Neuronal stem cell (in vitro differentiated cells): ENCODE results near the gene SRXN1.

Experiments
- DNase-seq: peaks from one replicate; pipeline ENCODE4 v3.0.0-alpha.2; 2013; ENCODE audit warnings: low spot score
- H2AFZ ChIP-seq: one replicate; pipeline ENCODE4 v1.6.1; 2013; ENCODE audit warnings: mild to moderate bottlenecking, low read length, inconsistent platforms
- H2AK5ac ChIP-seq: 2 replicates; pipeline ENCODE4 v1.6.1; 2013; ENCODE audit warnings: low read depth, mild to moderate bottlenecking, inconsistent platforms, low read length, moderate library complexity, mixed read lengths
- H2BK120ac ChIP-seq: 2 replicates; pipeline ENCODE4 v1.6.1; 2013; ENCODE audit warnings: low read depth, mild to moderate bottlenecking, inconsistent platforms, low read length, moderate library complexity, mixed read lengths
- H2BK12ac ChIP-seq: one replicate; pipeline ENCODE4 v1.6.1; 2013; ENCODE audit warnings: low read length, inconsistent platforms
- H2BK15ac ChIP-seq: 2 replicates; pipeline ENCODE4 v1.6.1; 2013; ENCODE audit warnings: mild to moderate bottlenecking, low read length, inconsistent platforms, mixed read lengths
- H2BK5ac ChIP-seq: one replicate; pipeline ENCODE4 v1.6.1; 2013; ENCODE audit warnings: inconsistent platforms, mild to moderate bottlenecking, low read length, moderate library complexity
- H3K14ac ChIP-seq: one replicate; pipeline ENCODE4 v1.6.1; 2013; ENCODE audit warnings: low read length, inconsistent platforms
- H3K18ac ChIP-seq: 2 replicates; pipeline ENCODE4 v1.6.1; 2013; ENCODE audit warnings: low read length, inconsistent platforms
- H3K23ac ChIP-seq: 2 replicates; pipeline ENCODE4 v1.6.1; 2013; ENCODE audit warnings: low read depth, mild to moderate bottlenecking, mixed read lengths, low read length, inconsistent platforms; ENCODE audit not compliant: poor library complexity
- H3K27ac ChIP-seq: replicated peaks from 3 replicates; pipeline ENCODE4 v1.5.1; 2013; ENCODE audit warnings: low read length, inconsistent platforms
- H3K27me3 ChIP-seq, 3 experiments: 2 replicates each; pipeline ENCODE4 v1.6.1; 2013; ENCODE audit warnings: low read length in 3 of 3, mild to moderate bottlenecking in 2 of 3, inconsistent platforms in 1 of 3, low read depth in 1 of 3, mixed read lengths in 1 of 3, moderate library complexity in 1 of 3; ENCODE audit not compliant: control insufficient read depth in 3 of 3, insufficient read depth in 3 of 3
- H3K36me3 ChIP-seq, 2 donors: replicated peaks in 1 of 2; 2 replicates each; pipeline ENCODE4 v1.6.1; 2013; ENCODE audit warnings: low read length in 2 of 2; ENCODE audit not compliant: control insufficient read depth in 2 of 2, insufficient read depth in 2 of 2
- H3K4ac ChIP-seq: 2 replicates; pipeline ENCODE4 v1.6.1; 2013; ENCODE audit warnings: inconsistent platforms, mild to moderate bottlenecking, low read length, moderate library complexity
- H3K4me1 ChIP-seq, 2 donors: 1 replicate in 1 of 2; 2 replicates in 1 of 2; pipeline ENCODE4 v1.6.1; 2013; ENCODE audit warnings: low read length in 2 of 2, low read depth in 1 of 2; ENCODE audit not compliant: control insufficient read depth in 2 of 2, insufficient read depth in 1 of 2
- H3K4me2 ChIP-seq: one replicate; pipeline ENCODE4 v1.6.1; 2013; ENCODE audit warnings: mild to moderate bottlenecking, low read length, inconsistent platforms; ENCODE audit not compliant: insufficient read depth, poor library complexity, severe bottlenecking
- H3K4me3 ChIP-seq, 2 donors: 2 replicates each; pipeline ENCODE4 v1.5.1; 2013; ENCODE audit warnings: low read length in 2 of 2, mild to moderate bottlenecking in 2 of 2, inconsistent platforms in 1 of 2, moderate library complexity in 1 of 2
- H3K79me1 ChIP-seq: one replicate; pipeline ENCODE4 v1.6.1; 2013; ENCODE audit warnings: low read depth, mild to moderate bottlenecking, inconsistent platforms, low read length, moderate library complexity
- H3K9ac ChIP-seq: one replicate; pipeline ENCODE4 v1.6.1; 2013; ENCODE audit warnings: mild to moderate bottlenecking, low read depth, low read length, inconsistent platforms; ENCODE audit not compliant: poor library complexity
- H3K9me3 ChIP-seq, 2 donors: replicated peaks in 1 of 2; 2 replicates each; pipeline versions ENCODE3 to v1.6.1; 2013; ENCODE audit warnings: low read length in 2 of 2, mild to moderate bottlenecking in 2 of 2, inconsistent platforms in 1 of 2, low read depth in 1 of 2, mixed read lengths in 1 of 2, moderate library complexity in 1 of 2; ENCODE audit not compliant: control insufficient read depth in 2 of 2, insufficient read depth in 1 of 2
- H4K8ac ChIP-seq: one replicate; pipeline ENCODE4 v1.6.1; 2013; ENCODE audit warnings: low read depth, mild to moderate bottlenecking, inconsistent platforms, low read length, moderate library complexity
- H4K91ac ChIP-seq: one replicate; pipeline ENCODE4 v1.6.1; 2013; ENCODE audit warnings: low read length, low read depth, mild to moderate bottlenecking, inconsistent platforms; ENCODE audit not compliant: poor library complexity
- WGBS, 2 donors: extraction: QIAGEN DNeasy Blood & Tissue Kit; methylation state at CpG; one replicate each; pipeline ENCODE4 v1.1.7; 2013; ENCODE audit warnings: missing lambda C conversion rate in 2 of 2, mixed read lengths in 1 of 2; ENCODE audit not compliant: insufficient read length in 2 of 2, insufficient replicate concordance in 1 of 2; ENCODE audit errors: extremely low coverage in 2 of 2; 5-methylcytosine and 5-hydroxymethylcytosine counted together

The SRXN1 gene

DNA sequence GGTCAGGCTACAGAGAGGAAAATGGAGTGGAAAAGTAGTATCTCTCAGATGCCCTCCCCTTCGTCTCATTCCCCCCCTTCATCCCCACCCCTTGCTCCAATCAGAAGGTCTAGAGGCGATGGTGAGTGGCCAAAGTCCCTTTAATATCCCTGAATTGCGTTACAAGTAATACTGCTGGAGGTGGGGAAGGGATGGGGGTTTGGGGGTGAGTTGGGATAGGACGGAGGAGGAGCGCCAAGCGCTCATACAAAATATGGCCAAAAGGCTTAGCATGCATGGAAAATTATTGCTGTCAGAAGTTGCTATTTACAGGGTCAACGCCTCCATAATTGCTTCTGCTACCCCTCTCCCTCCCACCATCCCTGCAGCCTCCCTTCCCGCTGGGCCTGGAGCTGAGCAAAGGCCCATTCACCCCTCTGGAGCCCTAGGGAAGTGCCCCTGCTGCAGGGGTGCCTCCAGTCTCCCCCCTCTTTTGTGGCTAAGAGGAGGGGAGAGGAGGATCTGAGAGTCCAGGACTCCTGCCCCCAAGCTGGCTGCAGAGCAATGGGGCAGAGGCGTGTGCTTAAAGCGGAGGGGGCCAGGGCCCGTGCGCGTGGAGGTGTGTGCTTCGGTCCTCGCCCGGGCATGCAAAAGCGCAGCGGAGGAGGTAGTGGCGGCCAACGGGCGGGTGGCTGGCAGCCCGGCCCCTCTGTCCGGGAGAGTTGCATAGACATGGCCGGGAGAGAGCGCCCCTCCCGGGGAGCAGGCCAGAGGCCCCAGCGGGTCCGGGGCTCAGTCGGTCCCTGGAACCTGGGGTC, 8.7 kb upstream of the SRXN1 start:
- Histone ChIP-seq H2BK12ac (peak overlapping the region; percentile 33), H2BK15ac (peak overlapping the region; percentile 65), H3K14ac (peak overlapping the region; percentile 10), H3K4me2 (no peak overlapping the region), H2BK120ac (no peak overlapping the region), H3K79me1 (no peaks in the 10 kb centered on the region), H3K4ac (no peak overlapping the region), H4K8ac (no peak overlapping the region), H3K36me3 (no peaks in the 10 kb centered on the region), H3K27me3 (peaks cover 0 to 79% (median 44%) of the 10 kb centered on the region in 3 experiments), H3K9me3 (no peaks in the 10 kb centered on the region), H3K9ac (peak overlapping the region; percentile 61), H3K27ac (no peak overlapping the region), H2BK5ac (peak overlapping the region; percentile 70), H2AK5ac (peak overlapping the region; percentile 40), H4K91ac (no peak overlapping the region), H3K18ac (peak overlapping the region; percentile 86), H3K23ac (no peak overlapping the region), H3K4me1 (peaks cover 10 to 17% of the 10 kb centered on the region in 2 donors), H2AFZ (peak overlapping the region; percentile 79), H3K4me3 (no peak overlapping the region)
- no CpG with 5 or more reads among the region's 29 CpGs for WGBS, 2 donors
- no peak for DNase-seq

DNA sequence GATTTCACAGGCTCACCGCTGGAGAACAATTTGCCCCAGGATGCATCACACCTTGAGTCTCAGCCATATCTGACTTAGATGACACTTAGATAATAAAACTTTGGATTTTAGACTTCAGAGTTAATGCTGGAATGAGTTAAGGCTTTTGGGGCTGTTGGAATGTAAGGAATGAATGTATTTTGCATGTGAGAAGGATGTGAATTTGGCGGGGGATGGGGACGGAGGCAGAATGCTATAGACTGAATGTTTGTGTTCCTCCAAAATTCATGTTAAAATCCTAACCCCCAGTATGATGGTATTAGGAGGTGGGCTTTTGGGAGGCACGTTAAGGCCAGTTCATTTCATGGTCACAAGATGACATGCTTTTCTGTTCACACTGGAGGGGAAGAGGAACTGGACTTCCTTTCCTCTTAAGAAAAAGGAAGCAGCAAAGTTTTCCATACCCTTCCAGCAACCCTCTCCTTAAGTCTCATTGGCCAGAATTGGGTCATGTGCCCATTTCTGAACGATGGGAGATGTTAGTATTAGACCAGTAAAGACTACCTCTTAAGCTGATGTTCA, 5.8 kb upstream of the SRXN1 start:
- no CpG with 5 or more reads among the region's 5 CpGs for WGBS, 2 donors
- H3K4me2 ChIP-seq, result no peak overlapping the region
- peaks cover 3 to 83% (median 30%) of the 10 kb centered on the region in 3 experiments for H3K27me3 ChIP-seq
- H3K9me3 ChIP-seq, result no peaks in the 10 kb centered on the region
- no peak overlapping the region for H2BK12ac ChIP-seq
- no peak overlapping the region for H3K23ac ChIP-seq
- DNase-seq, result no peak
- H2AFZ ChIP-seq, result no peak overlapping the region
- no peak overlapping the region for H2BK5ac ChIP-seq
- H2AK5ac ChIP-seq, result no peak overlapping the region
- no peak overlapping the region for H2BK120ac ChIP-seq
- no peak overlapping the region for H3K9ac ChIP-seq
- no peak overlapping the region for H4K8ac ChIP-seq
- H3K4ac ChIP-seq, result no peak overlapping the region
- no peaks in the 10 kb centered on the region for H3K36me3 ChIP-seq
- H3K4me3 ChIP-seq, result no peak overlapping the region
- H3K14ac ChIP-seq, result no peak overlapping the region
- H3K79me1 ChIP-seq, result no peaks in the 10 kb centered on the region
- H2BK15ac ChIP-seq, result no peak overlapping the region
- H3K27ac ChIP-seq, result no peak overlapping the region
- peaks cover 12 to 17% of the 10 kb centered on the region in 2 donors for H3K4me1 ChIP-seq
- H3K18ac ChIP-seq, result no peak overlapping the region
- no peak overlapping the region for H4K91ac ChIP-seq

DNA sequence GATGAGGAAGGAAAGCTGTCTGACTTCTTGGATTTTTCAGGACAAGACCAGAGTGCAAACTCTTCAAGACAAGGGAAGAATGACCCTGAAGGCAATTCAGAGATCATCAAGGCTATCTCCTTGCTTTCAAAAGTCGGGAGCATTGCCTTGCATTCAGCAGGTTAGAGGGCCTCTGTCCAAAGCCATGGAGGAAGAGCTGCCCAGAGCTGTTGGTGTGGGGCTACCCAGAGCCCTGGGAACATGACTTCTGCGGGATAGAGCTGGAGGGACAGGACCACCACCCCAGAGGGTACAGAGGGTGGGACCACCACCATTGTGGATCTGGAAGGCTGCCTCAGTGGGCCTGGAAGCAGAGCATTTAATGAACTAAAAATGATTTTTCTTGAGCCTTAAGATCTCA, 5.2 kb upstream of the SRXN1 start:
- H3K18ac ChIP-seq, result no peak overlapping the region
- H3K4me2 ChIP-seq, result no peak overlapping the region
- H2BK15ac ChIP-seq, result no peak overlapping the region
- no peaks in the 10 kb centered on the region for H3K36me3 ChIP-seq
- no CpG with 5 or more reads among the region's 2 CpGs for WGBS, 2 donors
- H3K27ac ChIP-seq, result no peak overlapping the region
- H2BK120ac ChIP-seq, result no peak overlapping the region
- H3K79me1 ChIP-seq, result no peaks in the 10 kb centered on the region
- no peak overlapping the region for H4K91ac ChIP-seq
- H3K9me3 ChIP-seq, result no peaks in the 10 kb centered on the region
- H2BK12ac ChIP-seq, result no peak overlapping the region
- peaks cover 3 to 81% (median 27%) of the 10 kb centered on the region in 3 experiments for H3K27me3 ChIP-seq
- H2AK5ac ChIP-seq, result no peak overlapping the region
- no peak overlapping the region for H3K9ac ChIP-seq
- H3K23ac ChIP-seq, result no peak overlapping the region
- peaks cover 15 to 21% of the 10 kb centered on the region in 2 donors for H3K4me1 ChIP-seq
- H3K4ac ChIP-seq, result no peak overlapping the region
- no peak overlapping the region for H4K8ac ChIP-seq
- H2AFZ ChIP-seq, result no peak overlapping the region
- DNase-seq, result no peak
- no peak overlapping the region for H3K14ac ChIP-seq
- no peak overlapping the region for H2BK5ac ChIP-seq
- H3K4me3 ChIP-seq, result no peak overlapping the region
